Amygdala (tissue), 56 donors: Measurements from ENCODE around the gene GBGT1.
A peak's percentile ranks its signal among the peaks of the same experiment; 100 is the strongest.

Experiments
- DNase-seq, 56 donors: peaks; one replicate each; lab custom pipeline; 2025; lab: John Stamatoyannopoulos, UW

GBGT1 gene

DNA sequence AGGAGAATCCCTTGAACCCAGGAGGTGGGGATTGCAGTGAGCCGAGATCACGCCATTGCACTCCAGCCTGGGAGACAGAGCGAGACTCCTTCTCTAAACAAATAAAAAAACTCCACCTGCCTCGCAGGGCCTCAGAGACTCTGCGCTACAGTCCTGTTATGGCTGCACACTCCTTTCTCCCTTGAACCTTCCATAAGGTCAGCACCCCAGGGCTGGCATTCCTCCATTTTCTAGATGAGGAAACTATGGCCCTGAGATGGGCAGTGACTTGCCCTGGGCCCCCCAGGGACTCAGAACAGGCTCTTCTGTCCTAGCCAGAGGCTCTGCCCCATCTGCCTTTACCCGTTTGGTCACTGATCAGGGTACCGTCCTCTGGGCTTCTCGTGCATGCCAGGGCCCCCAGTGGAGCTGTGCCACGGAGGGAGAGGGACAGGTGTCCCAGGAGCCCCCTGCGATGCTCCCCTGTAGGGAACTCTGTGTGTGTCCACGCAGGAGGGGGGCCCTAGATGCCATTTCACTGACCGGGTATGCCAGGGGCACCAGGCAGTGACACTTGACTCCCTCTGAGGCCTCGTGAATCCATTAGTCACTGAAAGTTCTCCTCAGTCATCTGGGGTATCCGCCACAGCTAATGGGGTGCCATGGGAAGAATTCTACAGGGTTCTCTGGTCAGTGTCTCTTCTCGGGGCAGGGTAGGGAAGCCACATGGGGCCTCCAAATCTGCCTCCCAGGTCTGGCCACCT, 58.8 kb downstream of the GBGT1 start:
- DNase-seq, result no peak

DNA sequence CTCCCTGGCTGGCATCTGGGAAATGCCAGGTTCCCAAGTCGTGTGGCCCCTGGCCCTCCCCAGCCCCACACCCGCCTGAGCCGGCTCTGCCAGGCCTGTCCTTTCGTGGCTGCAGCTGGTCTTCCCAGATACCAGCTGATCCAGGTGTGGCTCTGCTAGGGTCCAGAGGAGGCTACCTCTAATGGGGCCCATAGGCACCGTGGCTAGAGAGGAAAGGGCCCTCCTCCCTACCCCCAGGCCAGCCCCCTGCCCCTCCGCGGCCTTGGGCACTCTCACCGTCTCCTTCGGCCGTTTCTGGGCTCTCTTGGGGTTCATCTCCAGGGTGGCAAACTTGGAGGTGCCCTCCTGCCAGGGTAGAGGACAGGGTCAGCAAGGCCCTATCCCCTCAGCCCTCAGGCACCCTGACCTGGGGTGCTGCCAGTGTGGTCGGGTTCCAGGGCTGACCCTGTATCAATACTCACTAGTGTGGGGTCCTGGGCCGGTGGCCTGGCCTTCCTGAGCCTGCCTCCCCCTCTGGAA, 59.7 kb downstream of the GBGT1 start:
- no peak for DNase-seq

DNA sequence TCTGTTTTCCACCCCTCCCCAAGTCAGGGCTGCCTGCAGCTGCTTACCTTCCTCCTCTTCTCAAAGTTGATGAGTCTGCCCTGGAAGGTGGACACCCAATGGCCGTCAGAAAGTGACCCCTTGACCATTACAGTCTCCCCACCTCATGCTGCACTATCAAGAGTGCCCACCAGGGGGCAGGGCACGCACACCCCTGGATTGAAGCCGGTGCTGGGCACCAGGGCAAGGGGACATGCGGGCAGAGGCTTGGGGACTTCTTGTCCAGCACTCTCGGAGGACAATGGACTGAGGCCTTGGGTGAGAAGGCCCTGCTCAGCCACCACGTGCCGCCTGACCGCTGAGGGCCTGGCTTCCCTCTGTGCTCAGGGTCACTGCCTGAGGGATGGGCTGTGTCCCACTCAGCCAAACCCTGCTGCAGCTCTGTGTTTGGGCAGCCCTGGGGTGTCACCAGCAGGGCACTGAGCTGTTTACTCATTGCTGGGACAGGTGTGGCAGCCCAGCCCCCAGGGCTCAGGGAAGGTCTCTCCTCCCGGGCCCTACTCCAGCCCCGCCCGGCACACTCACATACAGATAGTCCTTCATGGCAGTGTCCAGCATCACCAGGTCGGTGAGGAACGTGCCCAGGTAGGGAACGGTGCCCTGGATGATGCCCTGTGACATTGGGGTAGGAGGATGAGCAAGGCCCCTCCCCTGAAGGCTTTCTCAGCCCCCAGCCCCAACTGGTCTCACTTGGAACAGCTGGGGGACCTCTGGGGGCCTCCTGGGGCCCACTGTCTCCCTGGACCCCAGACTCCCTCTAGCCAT, 60.3 kb downstream of the GBGT1 start:
- DNase-seq, result peak in 42 of 56 donors; percentile 24 to 83 (median 62)
